ENCODE measurements around the gene CRTAC1. TPM values are rescaled to one million over a fixed set of nuclear protein-coding genes. Genes with fewer than 3 reads are reported as not detected.

CRTAC1 gene
- total and polyA plus RNA-seq, 4 donors = 0.14 to 0.33 (median 0.26) TPM

DNA sequence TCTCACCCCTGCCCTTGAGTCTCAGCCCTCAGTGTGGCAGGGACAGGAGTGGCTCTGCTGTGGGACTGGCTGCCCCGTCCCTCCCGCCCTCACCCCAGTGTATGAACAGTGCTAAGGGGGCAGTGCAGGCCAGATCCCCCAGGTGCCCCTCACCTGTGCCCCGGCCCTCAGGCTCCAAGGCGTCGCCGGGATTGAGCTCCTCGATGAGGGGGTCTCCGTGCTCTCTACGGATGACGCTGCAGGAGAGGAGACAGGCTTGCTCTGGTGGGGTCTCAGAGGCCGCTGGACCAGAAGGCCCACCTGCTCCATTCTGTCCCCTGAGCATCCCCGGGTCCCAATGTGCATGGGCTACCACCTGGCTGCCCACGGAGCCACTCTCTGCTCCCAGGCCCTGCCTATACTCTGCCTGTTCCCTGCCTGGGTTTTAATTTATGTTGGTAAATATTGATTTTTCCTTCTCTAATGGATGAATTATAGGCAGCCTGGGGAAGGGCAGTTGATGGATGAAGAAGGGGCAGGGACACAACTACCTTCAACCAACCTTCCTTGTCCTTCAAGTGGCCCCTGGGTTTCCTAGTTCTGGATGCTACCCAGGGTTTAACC lies 133.6 kb downstream of the CRTAC1 start:
- TF ChIP-seq, protein P1, sequence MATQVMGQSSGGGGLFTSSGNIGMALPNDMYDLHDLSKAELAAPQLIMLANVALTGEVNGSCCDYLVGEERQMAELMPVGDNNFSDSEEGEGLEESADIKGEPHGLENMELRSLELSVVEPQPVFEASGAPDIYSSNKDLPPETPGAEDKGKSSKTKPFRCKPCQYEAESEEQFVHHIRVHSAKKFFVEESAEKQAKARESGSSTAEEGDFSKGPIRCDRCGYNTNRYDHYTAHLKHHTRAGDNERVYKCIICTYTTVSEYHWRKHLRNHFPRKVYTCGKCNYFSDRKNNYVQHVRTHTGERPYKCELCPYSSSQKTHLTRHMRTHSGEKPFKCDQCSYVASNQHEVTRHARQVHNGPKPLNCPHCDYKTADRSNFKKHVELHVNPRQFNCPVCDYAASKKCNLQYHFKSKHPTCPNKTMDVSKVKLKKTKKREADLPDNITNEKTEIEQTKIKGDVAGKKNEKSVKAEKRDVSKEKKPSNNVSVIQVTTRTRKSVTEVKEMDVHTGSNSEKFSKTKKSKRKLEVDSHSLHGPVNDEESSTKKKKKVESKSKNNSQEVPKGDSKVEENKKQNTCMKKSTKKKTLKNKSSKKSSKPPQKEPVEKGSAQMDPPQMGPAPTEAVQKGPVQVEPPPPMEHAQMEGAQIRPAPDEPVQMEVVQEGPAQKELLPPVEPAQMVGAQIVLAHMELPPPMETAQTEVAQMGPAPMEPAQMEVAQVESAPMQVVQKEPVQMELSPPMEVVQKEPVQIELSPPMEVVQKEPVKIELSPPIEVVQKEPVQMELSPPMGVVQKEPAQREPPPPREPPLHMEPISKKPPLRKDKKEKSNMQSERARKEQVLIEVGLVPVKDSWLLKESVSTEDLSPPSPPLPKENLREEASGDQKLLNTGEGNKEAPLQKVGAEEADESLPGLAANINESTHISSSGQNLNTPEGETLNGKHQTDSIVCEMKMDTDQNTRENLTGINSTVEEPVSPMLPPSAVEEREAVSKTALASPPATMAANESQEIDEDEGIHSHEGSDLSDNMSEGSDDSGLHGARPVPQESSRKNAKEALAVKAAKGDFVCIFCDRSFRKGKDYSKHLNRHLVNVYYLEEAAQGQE (IDR thresholded peaks at IDR 0.05) = no peak
- TF ChIP-seq, protein P2, sequence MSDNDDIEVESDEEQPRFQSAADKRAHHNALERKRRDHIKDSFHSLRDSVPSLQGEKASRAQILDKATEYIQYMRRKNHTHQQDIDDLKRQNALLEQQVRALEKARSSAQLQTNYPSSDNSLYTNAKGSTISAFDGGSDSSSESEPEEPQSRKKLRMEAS (IDR thresholded peaks at IDR 0.05) = no peak
- TF ChIP-seq, protein P3, sequence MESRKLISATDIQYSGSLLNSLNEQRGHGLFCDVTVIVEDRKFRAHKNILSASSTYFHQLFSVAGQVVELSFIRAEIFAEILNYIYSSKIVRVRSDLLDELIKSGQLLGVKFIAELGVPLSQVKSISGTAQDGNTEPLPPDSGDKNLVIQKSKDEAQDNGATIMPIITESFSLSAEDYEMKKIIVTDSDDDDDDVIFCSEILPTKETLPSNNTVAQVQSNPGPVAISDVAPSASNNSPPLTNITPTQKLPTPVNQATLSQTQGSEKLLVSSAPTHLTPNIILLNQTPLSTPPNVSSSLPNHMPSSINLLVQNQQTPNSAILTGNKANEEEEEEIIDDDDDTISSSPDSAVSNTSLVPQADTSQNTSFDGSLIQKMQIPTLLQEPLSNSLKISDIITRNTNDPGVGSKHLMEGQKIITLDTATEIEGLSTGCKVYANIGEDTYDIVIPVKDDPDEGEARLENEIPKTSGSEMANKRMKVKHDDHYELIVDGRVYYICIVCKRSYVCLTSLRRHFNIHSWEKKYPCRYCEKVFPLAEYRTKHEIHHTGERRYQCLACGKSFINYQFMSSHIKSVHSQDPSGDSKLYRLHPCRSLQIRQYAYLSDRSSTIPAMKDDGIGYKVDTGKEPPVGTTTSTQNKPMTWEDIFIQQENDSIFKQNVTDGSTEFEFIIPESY (IDR thresholded peaks at IDR 0.05) = no peak
- TF ChIP-seq, protein P4, sequence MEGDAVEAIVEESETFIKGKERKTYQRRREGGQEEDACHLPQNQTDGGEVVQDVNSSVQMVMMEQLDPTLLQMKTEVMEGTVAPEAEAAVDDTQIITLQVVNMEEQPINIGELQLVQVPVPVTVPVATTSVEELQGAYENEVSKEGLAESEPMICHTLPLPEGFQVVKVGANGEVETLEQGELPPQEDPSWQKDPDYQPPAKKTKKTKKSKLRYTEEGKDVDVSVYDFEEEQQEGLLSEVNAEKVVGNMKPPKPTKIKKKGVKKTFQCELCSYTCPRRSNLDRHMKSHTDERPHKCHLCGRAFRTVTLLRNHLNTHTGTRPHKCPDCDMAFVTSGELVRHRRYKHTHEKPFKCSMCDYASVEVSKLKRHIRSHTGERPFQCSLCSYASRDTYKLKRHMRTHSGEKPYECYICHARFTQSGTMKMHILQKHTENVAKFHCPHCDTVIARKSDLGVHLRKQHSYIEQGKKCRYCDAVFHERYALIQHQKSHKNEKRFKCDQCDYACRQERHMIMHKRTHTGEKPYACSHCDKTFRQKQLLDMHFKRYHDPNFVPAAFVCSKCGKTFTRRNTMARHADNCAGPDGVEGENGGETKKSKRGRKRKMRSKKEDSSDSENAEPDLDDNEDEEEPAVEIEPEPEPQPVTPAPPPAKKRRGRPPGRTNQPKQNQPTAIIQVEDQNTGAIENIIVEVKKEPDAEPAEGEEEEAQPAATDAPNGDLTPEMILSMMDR (IDR thresholded peaks at IDR 0.05; ENCODE audit: low read depth, low read length, missing input control) = no peak
- TF ChIP-seq NR2F2 (IDR thresholded peaks at IDR 0.05) (no peak), SP1 (IDR thresholded peaks at IDR 0.05) (no peak), JUND (IDR thresholded peaks at IDR 0.05) (no peak), FOXA1 (IDR thresholded peaks at IDR 0.05) (no peak), HNF4A (conservative IDR thresholded peaks at IDR 0.05) (no peak), FOXA2 (IDR thresholded peaks at IDR 0.05) (no peak), TAF1 (conservative IDR thresholded peaks at IDR 0.05) (no peak), YY1 (IDR thresholded peaks at IDR 0.05) (no peak)
- H3K27ac ChIP-seq (ENCODE audit: low read depth in 1 of 2, low read length in 2 of 2) = no peak overlapping the region
- no peak overlapping the region for H3K4me3 ChIP-seq (ENCODE audit: low read depth in 1 of 3, low read length in 3 of 3)
- H3K27me3 ChIP-seq (ENCODE audit: control insufficient read depth in 4 of 4, insufficient read depth in 4 of 4, low read length in 3 of 4) = peaks cover 0 to 3% (median 0%) of the 10 kb centered on the region in 4 donors
- H3K9ac ChIP-seq (ENCODE audit: low read depth in 1 of 2, low read length in 2 of 2) = no peak overlapping the region
- no peaks in the 10 kb centered on the region for H3K36me3 ChIP-seq (ENCODE audit: control insufficient read depth in 4 of 4, insufficient read depth in 3 of 4, low read depth in 1 of 4, low read length in 3 of 4)
- no peak for DNase-seq (ENCODE audit: low spot score)
- 85% methylated on average over 13 of the region's 13 CpGs for WGBS
- no peaks in the 10 kb centered on the region for H3K4me1 ChIP-seq (ENCODE audit: control insufficient read depth in 4 of 4, insufficient read depth in 4 of 4, low read length in 3 of 4)
- no peaks in the 10 kb centered on the region for H3K9me3 ChIP-seq (ENCODE audit: control insufficient read depth in 4 of 4, low read length in 3 of 4)

DNA sequence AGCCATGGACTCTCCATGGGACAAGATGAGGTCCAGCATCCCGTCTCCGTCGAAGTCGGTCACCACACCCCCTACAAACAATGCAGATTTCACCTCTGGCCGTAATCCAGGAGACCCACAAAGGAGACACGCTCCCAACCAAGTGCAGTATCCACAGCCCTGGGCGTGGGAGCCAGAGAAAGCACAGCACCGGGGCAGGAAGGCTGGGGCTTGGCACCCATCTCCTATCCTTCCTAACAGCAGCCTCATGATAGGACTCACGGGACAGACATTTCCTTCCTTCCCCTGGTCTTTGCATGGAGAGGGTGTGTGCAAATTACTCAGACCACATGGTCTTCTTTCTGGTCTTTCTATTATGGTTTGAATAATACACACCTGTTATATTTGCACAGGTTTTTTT lies 134.5 kb downstream of the CRTAC1 start:
- Histone ChIP-seq H3K9me3 (ENCODE audit: control insufficient read depth in 4 of 4, low read length in 3 of 4) (no peaks in the 10 kb centered on the region), H3K36me3 (ENCODE audit: control insufficient read depth in 4 of 4, insufficient read depth in 3 of 4, low read depth in 1 of 4, low read length in 3 of 4) (no peaks in the 10 kb centered on the region), H3K27ac (ENCODE audit: low read depth in 1 of 2, low read length in 2 of 2) (no peak overlapping the region), H3K9ac (ENCODE audit: low read depth in 1 of 2, low read length in 2 of 2) (no peak overlapping the region), H3K4me3 (ENCODE audit: low read depth in 1 of 3, low read length in 3 of 3) (no peak overlapping the region), H3K27me3 (ENCODE audit: control insufficient read depth in 4 of 4, insufficient read depth in 4 of 4, low read length in 3 of 4) (peaks cover 0 to 3% (median 0%) of the 10 kb centered on the region in 4 donors), H3K4me1 (ENCODE audit: control insufficient read depth in 4 of 4, insufficient read depth in 4 of 4, low read length in 3 of 4) (no peaks in the 10 kb centered on the region)
- WGBS = 59% methylated on average over 9 of the region's 9 CpGs
- no peak for DNase-seq (ENCODE audit: low spot score)
- no peak for TF ChIP-seq FOXA1 (IDR thresholded peaks at IDR 0.05)
- TF ChIP-seq NR2F2 (IDR thresholded peaks at IDR 0.05) = no peak
- TF ChIP-seq HNF4G (IDR thresholded peaks at IDR 0.05) = no peak
- TF ChIP-seq, protein P3 (IDR thresholded peaks at IDR 0.05) = no peak
- no peak for TF ChIP-seq JUND (IDR thresholded peaks at IDR 0.05)
- TF ChIP-seq, protein P1 (IDR thresholded peaks at IDR 0.05) = no peak
- no peak for TF ChIP-seq RAD21 (IDR thresholded peaks at IDR 0.05)
- TF ChIP-seq, protein P4 (IDR thresholded peaks at IDR 0.05; ENCODE audit: low read depth, low read length, missing input control) = no peak
- TF ChIP-seq, protein P2 (IDR thresholded peaks at IDR 0.05) = no peak

Data from liver (tissue), 9 donors.